Neural cell (in vitro differentiated cells): ENCODE results near the gene CACNB2. TPM values are rescaled to one million over a fixed set of nuclear protein-coding genes. Genes with fewer than 3 reads are reported as not detected.

Experiments
- H2AFZ ChIP-seq: fragments of 200-600, 300-800 bp; sonication (generic), shearing (Covaris generic); 2 replicates; pipeline ENCODE4 v1.6.0; 2014; ENCODE audit warnings: low read depth, mild to moderate bottlenecking, antibody characterized with exemption, low read length, moderate library complexity
- H3F3A ChIP-seq: fragments of 200-600 bp; shearing (Covaris generic); 2 replicates; pipeline ENCODE4 v1.6.1; 2016; ENCODE audit warnings: mild to moderate bottlenecking, moderate library complexity, mixed read lengths, antibody characterized with exemption, low read length; ENCODE audit not compliant: insufficient read depth, poor library complexity, severe bottlenecking
- H3K27ac ChIP-seq: fragments of 200-600, 300-800 bp; sonication (generic), shearing (Covaris generic); 2 replicates; pipeline ENCODE4 v1.5.1; 2014; ENCODE audit warnings: mild to moderate bottlenecking, low read length, moderate library complexity
- H3K27me3 ChIP-seq: fragments of 300-800, 200-600 bp; sonication (generic), shearing (Covaris generic); 2 replicates; pipeline ENCODE4 v1.6.0; 2014; ENCODE audit warnings: mild to moderate bottlenecking, low read depth, low read length, moderate library complexity; ENCODE audit not compliant: insufficient read depth
- H3K36me3 ChIP-seq: fragments of 300-800, 200-600 bp; sonication (generic), shearing (Covaris generic); 2 replicates; pipeline ENCODE4 v1.5.1; 2014; ENCODE audit warnings: mild to moderate bottlenecking, antibody characterized with exemption, low read length, moderate library complexity; ENCODE audit not compliant: insufficient read depth
- H3K4me2 ChIP-seq: fragments of 300-800, 200-600 bp; sonication (generic), shearing (Covaris generic); 2 replicates; pipeline ENCODE4 v1.6.0; 2014; ENCODE audit warnings: mild to moderate bottlenecking, low read length
- H3K4me3 ChIP-seq: fragments of 300-800, 200-600 bp; sonication (generic), shearing (Covaris generic); 2 replicates; pipeline ENCODE4 v1.5.1; 2014; ENCODE audit warnings: mild to moderate bottlenecking, low read length, moderate library complexity
- H3K79me2 ChIP-seq: fragments of 200-600 bp; shearing (Covaris generic); replicated peaks from 2 replicates; pipeline ENCODE4 v1.6.0; 2014; ENCODE audit warnings: mild to moderate bottlenecking, low read length, moderate library complexity; ENCODE audit not compliant: insufficient read depth
- H3K9ac ChIP-seq: fragments of 300-800, 200-600 bp; sonication (generic), shearing (Covaris generic); 2 replicates; pipeline ENCODE4 v1.6.1; 2016; ENCODE audit warnings: mild to moderate bottlenecking, low read length, mixed read lengths
- H3K9me2 ChIP-seq: fragments of 200-600 bp; shearing (Covaris generic); 2 replicates; pipeline ENCODE4 v1.6.1; 2016; ENCODE audit warnings: mild to moderate bottlenecking, low read length, mixed read lengths; ENCODE audit not compliant: insufficient read depth
- H3K9me3 ChIP-seq: fragments of 200-600, 300-800 bp; sonication (generic), shearing (Covaris generic); 2 replicates; pipeline ENCODE4 v1.6.1; 2016; ENCODE audit warnings: mild to moderate bottlenecking, mixed run types, low read length, moderate library complexity, mixed read lengths
- H4K20me1 ChIP-seq: fragments of 200-600 bp; shearing (Covaris generic); 2 replicates; pipeline ENCODE4 v1.6.1; 2016; ENCODE audit warnings: mild to moderate bottlenecking, mixed run types; ENCODE audit not compliant: insufficient read depth
- CTCF ChIP-seq: fragments of 450-650 bp; IDR thresholded peaks from 2 replicates; pipeline ENCODE4 v1.5.1; 2014; ENCODE audit warnings: antibody characterized with exemption, mild to moderate bottlenecking, moderate library complexity; ENCODE audit not compliant: poor library complexity, severe bottlenecking
- EP300 ChIP-seq: fragments of 450-650 bp; conservative IDR thresholded peaks from 2 replicates; pipeline ENCODE4 v1.6.1; 2014; ENCODE audit warnings: antibody characterized with exemption, mild to moderate bottlenecking, moderate library complexity; ENCODE audit not compliant: poor library complexity, severe bottlenecking
- EZH2 ChIP-seq: fragments of 200-600, 300-800 bp; shearing (Covaris generic), sonication (generic); IDR thresholded peaks from 2 replicates; pipeline ENCODE4 v1.6.1; 2014; ENCODE audit warnings: antibody characterized with exemption, low read length, borderline replicate concordance, mild to moderate bottlenecking; ENCODE audit not compliant: insufficient read depth, poor library complexity, severe bottlenecking
- MXI1 ChIP-seq: fragments of 450-650 bp; conservative IDR thresholded peaks from 2 replicates; pipeline ENCODE4 v1.6.1; 2014; ENCODE audit warnings: antibody characterized with exemption, mild to moderate bottlenecking; ENCODE audit not compliant: poor library complexity, severe bottlenecking
- POLR2AphosphoS5 ChIP-seq: IDR thresholded peaks from 2 replicates; pipeline ENCODE4 v1.6.1; 2012
- RAD21 ChIP-seq: fragments of 450-650 bp; conservative IDR thresholded peaks from 2 replicates; pipeline ENCODE4 v1.6.1; 2014; ENCODE audit warnings: antibody characterized with exemption, mild to moderate bottlenecking, moderate library complexity
- REST ChIP-seq: IDR thresholded peaks from 2 replicates; pipeline ENCODE4 v1.6.1; 2012; ENCODE audit warnings: borderline replicate concordance
- SMC3 ChIP-seq: fragments of 450-650 bp; conservative IDR thresholded peaks from 2 replicates; pipeline ENCODE4 v1.6.1; 2014; ENCODE audit warnings: antibody characterized with exemption, mild to moderate bottlenecking, moderate library complexity; ENCODE audit not compliant: poor library complexity
- TAF1 ChIP-seq: IDR thresholded peaks from 2 replicates; pipeline ENCODE4 v1.6.1; 2012; ENCODE audit warnings: low read depth
- polyA plus RNA-seq: library from polyadenylated mRNA; depleted of rRNA; stranded (reverse); fragments of >200 nt; gene quantifications from 2 replicates; pipeline ENCODE4 v1.2.3, GENCODE V29; 2014

The CACNB2 gene
- polyA plus RNA-seq, 1 donor from 2014 or later = 14.3 TPM

DNA sequence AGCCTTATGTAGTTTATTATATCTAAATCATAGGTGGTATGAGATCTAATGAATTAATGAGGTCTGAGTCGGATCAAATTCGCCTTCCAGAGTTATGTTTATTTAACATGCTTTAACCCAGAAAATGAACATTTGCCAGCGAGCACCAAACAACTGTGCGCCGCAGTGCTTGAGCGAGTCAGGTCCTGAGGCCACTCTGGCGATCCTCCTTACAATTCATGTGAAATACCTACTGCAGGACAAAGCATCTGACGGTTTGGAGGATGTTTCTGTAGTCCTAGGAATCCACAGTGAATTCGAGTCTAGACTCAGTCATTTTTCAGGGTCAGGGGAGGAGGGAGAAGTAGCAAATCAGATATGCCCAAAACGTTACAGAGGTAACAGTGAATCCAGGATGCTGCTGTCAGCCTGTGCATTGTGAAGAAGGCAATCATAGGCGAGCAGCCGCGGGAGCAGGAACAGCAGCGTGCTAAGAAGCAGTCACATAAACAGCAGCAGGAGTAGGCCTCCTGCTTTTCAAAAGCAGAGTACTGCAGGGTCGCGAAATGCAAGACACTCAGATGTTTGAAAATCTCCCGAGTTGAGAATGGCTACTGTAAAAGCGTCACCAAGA is 120.2 kb downstream of the CACNB2 start:
- Histone ChIP-seq H3K36me3 (no peaks in the 10 kb centered on the region), H3K79me2 (no peaks in the 10 kb centered on the region), H3K9me2 (no peaks in the 10 kb centered on the region), H2AFZ (no peak overlapping the region), H3K27ac (no peak overlapping the region), H3F3A (no peaks in the 10 kb centered on the region), H3K9me3 (no peaks in the 10 kb centered on the region), H3K9ac (no peak overlapping the region), H4K20me1 (no peaks in the 10 kb centered on the region), H3K4me3 (no peak overlapping the region), H3K4me2 (no peak overlapping the region), H3K27me3 (no peaks in the 10 kb centered on the region)
- TF ChIP-seq EZH2 (no peak), RAD21 (no peak), SMC3 (no peak), TAF1 (no peak), REST (no peak), MXI1 (no peak), POLR2AphosphoS5 (no peak), EP300 (no peak), CTCF (no peak)

GRCh38 chr10:18261063-18261610 is 120.9 kb downstream of the CACNB2 start:
- H3K79me2 ChIP-seq = no peaks in the 10 kb centered on the region
- H3K27ac ChIP-seq = no peak overlapping the region
- no peaks in the 10 kb centered on the region for H3K9me3 ChIP-seq
- no peaks in the 10 kb centered on the region for H3K27me3 ChIP-seq
- no peaks in the 10 kb centered on the region for H3F3A ChIP-seq
- TF ChIP-seq MXI1 = no peak
- no peak for TF ChIP-seq EZH2
- no peak for TF ChIP-seq SMC3
- no peak for TF ChIP-seq TAF1
- TF ChIP-seq RAD21 = no peak
- TF ChIP-seq CTCF = no peak
- no peak overlapping the region for H2AFZ ChIP-seq
- H3K9me2 ChIP-seq = no peaks in the 10 kb centered on the region
- no peak overlapping the region for H3K4me3 ChIP-seq
- no peaks in the 10 kb centered on the region for H4K20me1 ChIP-seq
- H3K36me3 ChIP-seq = no peaks in the 10 kb centered on the region
- H3K9ac ChIP-seq = no peak overlapping the region
- H3K4me2 ChIP-seq = no peak overlapping the region
